SH-SY5Y (cell line): Measurements from ENCODE around the gene TPSG1.

Experiments
- GATA2 ChIP-seq: IDR thresholded peaks from 2 replicates; pipeline ENCODE4 v1.6.1; 2011; ENCODE audit warnings: mild to moderate bottlenecking, low read depth, low read length
- GATA3 ChIP-seq: IDR thresholded peaks from 2 replicates; pipeline ENCODE4 v1.6.1; 2011; ENCODE audit warnings: low read depth, mild to moderate bottlenecking, low read length, moderate library complexity

DNA sequence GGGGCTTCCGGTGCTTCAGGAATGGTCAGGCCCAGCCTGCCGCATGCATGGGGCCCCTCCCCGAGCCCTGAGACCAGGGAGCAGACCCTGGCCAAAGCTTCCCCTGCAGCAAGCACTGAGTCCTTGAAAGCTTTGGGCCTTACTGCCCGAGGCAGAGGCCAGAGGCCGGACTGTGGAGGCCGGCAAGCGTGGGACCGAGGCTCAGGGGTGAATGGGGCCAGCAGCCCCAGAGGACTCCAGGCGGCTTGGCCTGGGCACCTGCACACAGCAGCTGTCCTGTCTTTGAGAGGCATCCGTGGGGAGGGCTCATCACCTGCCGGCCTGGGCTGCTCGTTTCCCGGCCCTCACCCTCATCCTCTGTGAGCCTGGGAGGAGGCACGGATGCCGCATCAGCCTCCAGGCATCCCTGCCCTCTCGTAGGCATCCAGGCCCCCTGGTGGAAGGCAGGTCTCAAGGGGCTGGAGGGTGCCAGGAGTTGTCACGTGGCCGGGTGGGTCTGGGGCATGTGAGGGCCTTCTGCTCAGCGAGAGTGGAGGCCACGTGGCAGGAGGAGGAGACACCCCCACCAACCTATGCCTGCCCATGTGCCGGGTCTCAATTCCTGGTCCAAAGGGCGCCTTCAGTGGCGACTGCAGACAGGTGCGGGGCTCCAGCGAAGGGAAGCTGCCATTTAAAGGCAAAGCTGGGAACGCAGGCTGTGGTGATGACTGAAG lies 40.8 kb downstream of the TPSG1 start:
- TF ChIP-seq GATA2 (no peak), GATA3 (no peak)
